Measurements from ENCODE around the gene WDR18.

Gene WDR18

GRCh38 chr19:993361-993830, 9.3 kb downstream of the WDR18 start:
- no peak for DNase-seq

- no peak for DNase-seq
These were observed 9.8 kb downstream of the WDR18 start for GRCh38 chr19:993831-994393.

- no peak for DNase-seq
These were observed 10.4 kb downstream of the WDR18 start for GRCh38 chr19:994516-994915.

GRCh38 chr19:995051-995827, 11.1 kb downstream of the WDR18 start:
- DNase-seq: no peak

GRCh38 chr19:996051-996838, 12.1 kb downstream of the WDR18 start:
- DNase-seq: no peak

- no peak for DNase-seq
These were observed 13.9 kb downstream of the WDR18 start for GRCh38 chr19:998064-998463.

GRCh38 chr19:999379-999719, 15.2 kb downstream of the WDR18 start:
- DNase-seq: no peak

GRCh38 chr19:1000095-1000494, 15.9 kb downstream of the WDR18 start, which contains the start of gene GRIN3B:
Gene GRIN3B (plus strand): TSS chr19:1000419. CDS start chr19:1000438, 19 bp downstream.
- DNase-seq: no peak

GRCh38 chr19:1000591-1001537, 16.7 kb downstream of the WDR18 start:
- no peak for DNase-seq

- no peak for DNase-seq
These were observed 17.5 kb downstream of the WDR18 start for GRCh38 chr19:1001538-1002166.

- DNase-seq: no peak
These were observed 18.5 kb downstream of the WDR18 start for GRCh38 chr19:1002600-1002999.

GRCh38 chr19:1003283-1003682, 19.1 kb downstream of the WDR18 start:
- no peak for DNase-seq

GRCh38 chr19:1004204-1004802, 20.2 kb downstream of the WDR18 start:
- no peak for DNase-seq

- no peak for DNase-seq
These were observed 20.9 kb downstream of the WDR18 start for GRCh38 chr19:1004803-1005664.

GRCh38 chr19:1006711-1007398, 22.7 kb downstream of the WDR18 start:
- DNase-seq: no peak

- no peak for DNase-seq
These were observed 23.5 kb downstream of the WDR18 start for GRCh38 chr19:1007399-1008251.

GRCh38 chr19:1008268-1009040, 24.3 kb downstream of the WDR18 start:
- no peak for DNase-seq
